H9 (cell line): Measurements from ENCODE around the gene SYVN1. TPM values are rescaled to one million over a fixed set of nuclear protein-coding genes. Genes with fewer than 3 reads are reported as not detected.

ENCODE experiments used
- DNase-seq: peaks from one replicate; pipeline ENCODE4 v3.0.0-alpha.2; 2017
- H2AFZ ChIP-seq: one replicate; pipeline ENCODE4 v1.6.1; 2013; ENCODE audit warnings: mild to moderate bottlenecking, low read length, control low read depth, moderate library complexity
- H2AK5ac ChIP-seq: 2 replicates; pipeline ENCODE4 v1.6.1; 2013; ENCODE audit warnings: low read length, control low read depth, mixed read lengths; ENCODE audit not compliant: insufficient read length
- H2BK120ac ChIP-seq: one replicate; pipeline ENCODE4 v1.6.1; 2013; ENCODE audit warnings: low read depth, mild to moderate bottlenecking, low read length, control low read depth, inconsistent platforms; ENCODE audit not compliant: poor library complexity, severe bottlenecking
- H2BK12ac ChIP-seq: 2 replicates; pipeline ENCODE4 v1.6.1; 2013; ENCODE audit warnings: low read length, control low read depth, mixed read lengths, low read depth; ENCODE audit not compliant: insufficient read length
- H2BK15ac ChIP-seq: 2 replicates; pipeline ENCODE4 v1.6.1; 2013; ENCODE audit warnings: low read depth, low read length, control low read depth
- H2BK20ac ChIP-seq: one replicate; pipeline ENCODE4 v1.6.1; 2013; ENCODE audit warnings: low read depth, mild to moderate bottlenecking, low read length, control low read depth, inconsistent platforms; ENCODE audit not compliant: poor library complexity, severe bottlenecking
- H2BK5ac ChIP-seq: 2 replicates; pipeline ENCODE4 v1.6.1; 2013; ENCODE audit warnings: low read length, control low read depth, mixed read lengths; ENCODE audit not compliant: insufficient read length
- H3K14ac ChIP-seq: 2 replicates; pipeline ENCODE4 v1.6.1; 2013; ENCODE audit warnings: low read length, control low read depth; ENCODE audit not compliant: insufficient read depth
- H3K18ac ChIP-seq: 2 replicates; pipeline ENCODE4 v1.6.1; 2013; ENCODE audit warnings: low read depth, mild to moderate bottlenecking, mixed read lengths, low read length, control low read depth; ENCODE audit not compliant: insufficient read length
- H3K23ac ChIP-seq: 2 replicates; pipeline ENCODE4 v1.6.1; 2013; ENCODE audit warnings: low read length, control low read depth, mixed read lengths, low read depth; ENCODE audit not compliant: insufficient read length
- H3K23me2 ChIP-seq: 2 replicates; pipeline ENCODE4 v1.6.1; 2013; ENCODE audit warnings: low read depth, mild to moderate bottlenecking, mixed read lengths, low read length, control low read depth; ENCODE audit not compliant: insufficient read length, poor library complexity, severe bottlenecking
- H3K27ac ChIP-seq: 2 replicates; pipeline ENCODE4 v1.5.1; 2013; ENCODE audit warnings: low read length, control low read depth, mixed read lengths, low read depth; ENCODE audit not compliant: insufficient read length
- H3K27me3 ChIP-seq: 2 replicates; pipeline ENCODE4 v1.6.1; 2013; ENCODE audit warnings: low read length, control low read depth, inconsistent platforms; ENCODE audit not compliant: insufficient read depth
- H3K4ac ChIP-seq: 2 replicates; pipeline ENCODE4 v1.6.1; 2013; ENCODE audit warnings: low read depth, mild to moderate bottlenecking, control low read depth, inconsistent platforms, low read length, moderate library complexity
- H3K4me1 ChIP-seq: 2 replicates; pipeline ENCODE4 v1.6.1; 2013; ENCODE audit warnings: low read length, control low read depth, inconsistent platforms; ENCODE audit not compliant: insufficient read depth
- H3K4me2 ChIP-seq: 2 replicates; pipeline ENCODE4 v1.6.1; 2013; ENCODE audit warnings: low read length, control low read depth, mixed read lengths; ENCODE audit not compliant: insufficient read length, insufficient read depth
- H3K56ac ChIP-seq: 2 replicates; pipeline ENCODE4 v1.6.1; 2013; ENCODE audit warnings: low read depth, mild to moderate bottlenecking, mixed read lengths, low read length, control low read depth; ENCODE audit not compliant: insufficient read length
- H3K79me1 ChIP-seq: 2 replicates; pipeline ENCODE4 v1.6.1; 2013; ENCODE audit warnings: low read depth, mild to moderate bottlenecking, moderate library complexity, low read length, control low read depth, inconsistent platforms; ENCODE audit not compliant: insufficient read depth, poor library complexity, severe bottlenecking
- H3K79me2 ChIP-seq: 2 replicates; pipeline ENCODE4 v1.6.1; 2013; ENCODE audit warnings: low read length, control low read depth, inconsistent platforms; ENCODE audit not compliant: insufficient read depth
- H3K9ac ChIP-seq: 2 replicates; pipeline ENCODE4 v1.6.1; 2013; ENCODE audit warnings: low read length, control low read depth, mixed read lengths; ENCODE audit not compliant: insufficient read length; ENCODE audit errors: extremely low read depth
- H3K9me3 ChIP-seq: one replicate; pipeline ENCODE4 v1.6.1; 2013; ENCODE audit warnings: low read depth, low read length, inconsistent platforms; ENCODE audit not compliant: control insufficient read depth
- H3T11ph ChIP-seq: one replicate; pipeline ENCODE4 v1.6.1; 2013; ENCODE audit warnings: mild to moderate bottlenecking, low read length, control low read depth, inconsistent platforms
- H4K20me1 ChIP-seq: one replicate; pipeline ENCODE4 v1.6.1; 2013; ENCODE audit not compliant: control insufficient read depth, insufficient read length, insufficient read depth
- H4K5ac ChIP-seq: 2 replicates; pipeline ENCODE4 v1.6.1; 2013; ENCODE audit warnings: low read depth, mild to moderate bottlenecking, mixed read lengths, low read length, control low read depth; ENCODE audit not compliant: insufficient read length
- H4K8ac ChIP-seq: replicated peaks from 2 replicates; pipeline ENCODE4 v1.6.1; 2013; ENCODE audit warnings: low read length, control low read depth, mixed read lengths, low read depth; ENCODE audit not compliant: insufficient read length
- H4K91ac ChIP-seq: 2 replicates; pipeline ENCODE4 v1.6.1; 2013; ENCODE audit warnings: low read depth, mild to moderate bottlenecking, moderate library complexity, mixed read lengths, low read length, control low read depth; ENCODE audit not compliant: insufficient read length
- H3K27ac Mint-ChIP-seq, 3 experiments: 2 replicates in 2 of 3; 3 replicates in 1 of 3; pipeline ENCODE4 v1.8.0; 2020 to 2021; ENCODE audit warnings: mixed read lengths in 3 of 3, mild to moderate bottlenecking in 1 of 3, moderate library complexity in 1 of 3
- H3K27me3 Mint-ChIP-seq: 2 replicates; pipeline ENCODE4 v1.8.0; 2021; ENCODE audit warnings: low read depth, mild to moderate bottlenecking, moderate library complexity, mixed read lengths
- H3K36me3 Mint-ChIP-seq, 3 experiments: 2 replicates in 2 of 3; 3 replicates in 1 of 3; pipeline ENCODE4 v1.8.0; 2020 to 2021; ENCODE audit warnings: low read depth in 3 of 3, mixed read lengths in 3 of 3; ENCODE audit not compliant: insufficient read depth in 1 of 3
- H3K4me1 Mint-ChIP-seq, 2 experiments: 2 replicates each; pipeline ENCODE4 v1.8.0; 2020; ENCODE audit warnings: mixed read lengths in 2 of 2
- H3K4me3 Mint-ChIP-seq, 2 experiments: 2 replicates in 1 of 2; 3 replicates in 1 of 2; pipeline ENCODE4 v1.8.0; 2020 to 2021; ENCODE audit warnings: mild to moderate bottlenecking in 2 of 2, mixed read lengths in 2 of 2, moderate library complexity in 1 of 2
- H3K9me3 Mint-ChIP-seq, 2 experiments: 2 replicates in 1 of 2; 3 replicates in 1 of 2; pipeline ENCODE4 v1.8.0; 2020; ENCODE audit warnings: mild to moderate bottlenecking in 2 of 2, mixed read lengths in 2 of 2, moderate library complexity in 1 of 2
- CTCF ChIP-seq: fragments of 200-600 bp; sonication (generic); conservative IDR thresholded peaks from 3 replicates; pipeline ENCODE4 v1.8.0; 2021; ENCODE audit warnings: antibody characterized with exemption, mild to moderate bottlenecking
- WGBS: extraction: QIAGEN DNeasy Blood & Tissue Kit; methylation state at CpG from one replicate; pipeline ENCODE4 v1.1.7; 2013; ENCODE audit warnings: missing lambda C conversion rate, low lambda C conversion rate, mixed read lengths; ENCODE audit not compliant: insufficient read length; ENCODE audit errors: extremely low coverage; 5-methylcytosine and 5-hydroxymethylcytosine counted together
- total RNA-seq: library from RNA; stranded (reverse); gene quantifications from 2 replicates; pipeline ENCODE4 v1.2.1, GENCODE V29; 2021

SYVN1 gene
- total RNA-seq, 1 experiment from 2014 or later = 31.6 TPM

- Histone ChIP-seq H3K79me2 (0 out of 2 replicates have a peak, but pooled peaks cover 3% of the 10 kb centered on the region), H2AK5ac (no peak overlapping the region), H3K9me3 (no peaks in the 10 kb centered on the region), H3K27ac (no peak overlapping the region), H3K14ac (no peak overlapping the region), H2BK15ac (no peak overlapping the region), H3K4me1 (no peaks in the 10 kb centered on the region), H2BK120ac (no peak overlapping the region), H2BK20ac (no peak overlapping the region), H3K56ac (no peak overlapping the region), H3K79me1 (peaks cover 4% of the 10 kb centered on the region), H3K23me2 (no peaks in the 10 kb centered on the region), H2BK5ac (no peak overlapping the region), H3K4ac (no peak overlapping the region), H4K8ac (peak overlapping the region; percentile 74), H4K5ac (peak overlapping the region; percentile 97), H2BK12ac (no peak overlapping the region), H4K91ac (no peak overlapping the region), H3K18ac (no peak overlapping the region), H4K20me1 (no peaks in the 10 kb centered on the region), H3K4me2 (no peak overlapping the region), H3T11ph (no peak overlapping the region), H3K9ac (peak overlapping the region; percentile 66), H3K27me3 (no peaks in the 10 kb centered on the region), H3K23ac (no peak overlapping the region), H2AFZ (no peak overlapping the region)
- no peak for DNase-seq
- Mint-ChIP-seq H3K27me3 (no peaks in the 10 kb centered on the region), H3K4me3 (peak overlapping the region; percentile 95 to 96), H3K4me1 (peaks cover 8 to 9% of the 10 kb centered on the region in 2 experiments), H3K9me3 (no peaks in the 10 kb centered on the region), H3K27ac (peak overlapping the region; percentile 88 to 100 (median 99); a peak in 5 of 7 replicates), H3K36me3 (peaks cover 4 to 10% (median 7%) of the 10 kb centered on the region in 3 experiments; a peak in 5 of 7 replicates)
- WGBS = no CpG with 5 or more reads among the region's 22 CpGs
- TF ChIP-seq CTCF = no peak
Measured at GRCh38 chr11:65095427-65095826, 38.9 kb downstream of the SYVN1 start.
